ENCODE results near the gene RCSD1.

Gene RCSD1

GRCh38 chr1:167641786-167642500 is 11.9 kb downstream of the RCSD1 start:
- no peaks in the 10 kb centered on the region for H3K9me2 ChIP-seq (ENCODE audit: low read depth, low read length)
- H3K27ac ChIP-seq (ENCODE audit: low read depth, low read length, poor library complexity, severe bottlenecking), result peak overlapping the region; percentile 15
- H3K9ac ChIP-seq (ENCODE audit: low read length), result no peak overlapping the region
- H3K4me2 ChIP-seq (ENCODE audit: low read length), result no peak overlapping the region
- peaks cover 20% of the 10 kb centered on the region for H3K79me2 ChIP-seq (ENCODE audit: insufficient read depth, low read length)
- TF ChIP-seq CTCF (IDR thresholded peaks at IDR 0.05; ENCODE audit: low read length) (no peak), EZH2 (IDR thresholded peaks at IDR 0.05; ENCODE audit: borderline replicate concordance, low read length) (no peak)
- H3K4me1 ChIP-seq (ENCODE audit: insufficient read depth, low read length, severe bottlenecking), result peaks cover 12% of the 10 kb centered on the region
- no peak overlapping the region for H2AFZ ChIP-seq (ENCODE audit: low read length)
- H3K9me3 ChIP-seq (ENCODE audit: low read length), result no peaks in the 10 kb centered on the region
- H3K36me3 ChIP-seq (ENCODE audit: insufficient read depth, low read length), result peaks cover 76% of the 10 kb centered on the region
- H3K4me3 ChIP-seq (ENCODE audit: low read depth, low read length, poor library complexity, severe bottlenecking), result no peak overlapping the region
- no peaks in the 10 kb centered on the region for H3K27me3 ChIP-seq (ENCODE audit: insufficient read depth, low read length)
- no peaks in the 10 kb centered on the region for H4K20me1 ChIP-seq (ENCODE audit: insufficient read depth, low read length)
- H3F3A ChIP-seq (ENCODE audit: insufficient read depth, low read length), result no peaks in the 10 kb centered on the region

GRCh38 chr1:167642501-167642826 is 12.4 kb downstream of the RCSD1 start:
- Histone ChIP-seq H4K20me1 (ENCODE audit: insufficient read depth, low read length) (no peaks in the 10 kb centered on the region), H3K4me2 (ENCODE audit: low read length) (no peak overlapping the region), H3K9me3 (ENCODE audit: low read length) (no peaks in the 10 kb centered on the region), H3F3A (ENCODE audit: insufficient read depth, low read length) (no peaks in the 10 kb centered on the region), H3K9me2 (ENCODE audit: low read depth, low read length) (no peaks in the 10 kb centered on the region), H3K27ac (ENCODE audit: low read depth, low read length, poor library complexity, severe bottlenecking) (no peak overlapping the region), H3K27me3 (ENCODE audit: insufficient read depth, low read length) (no peaks in the 10 kb centered on the region), H3K9ac (ENCODE audit: low read length) (no peak overlapping the region), H2AFZ (ENCODE audit: low read length) (no peak overlapping the region), H3K79me2 (ENCODE audit: insufficient read depth, low read length) (peaks cover 17% of the 10 kb centered on the region; the same call in 1 of the 2 replicates), H3K4me3 (ENCODE audit: low read depth, low read length, poor library complexity, severe bottlenecking) (no peak overlapping the region), H3K4me1 (ENCODE audit: insufficient read depth, low read length, severe bottlenecking) (peaks cover 7% of the 10 kb centered on the region), H3K36me3 (ENCODE audit: insufficient read depth, low read length) (peaks cover 71% of the 10 kb centered on the region)
- TF ChIP-seq EZH2 (IDR thresholded peaks at IDR 0.05; ENCODE audit: borderline replicate concordance, low read length), result no peak
- TF ChIP-seq CTCF (IDR thresholded peaks at IDR 0.05; ENCODE audit: low read length), result no peak

- peaks cover 5% of the 10 kb centered on the region for H3K4me1 ChIP-seq (ENCODE audit: insufficient read depth, low read length, severe bottlenecking)
- H2AFZ ChIP-seq (ENCODE audit: low read length), result no peak overlapping the region
- H3K4me3 ChIP-seq (ENCODE audit: low read depth, low read length, poor library complexity, severe bottlenecking), result no peak overlapping the region
- H3F3A ChIP-seq (ENCODE audit: insufficient read depth, low read length), result no peaks in the 10 kb centered on the region
- H3K79me2 ChIP-seq (ENCODE audit: insufficient read depth, low read length), result peaks cover 17% of the 10 kb centered on the region; the same call in 1 of the 2 replicates
- H4K20me1 ChIP-seq (ENCODE audit: insufficient read depth, low read length), result no peaks in the 10 kb centered on the region
- no peaks in the 10 kb centered on the region for H3K9me3 ChIP-seq (ENCODE audit: low read length)
- no peak overlapping the region for H3K4me2 ChIP-seq (ENCODE audit: low read length)
- TF ChIP-seq CTCF (IDR thresholded peaks at IDR 0.05; ENCODE audit: low read length) (no peak), EZH2 (IDR thresholded peaks at IDR 0.05; ENCODE audit: borderline replicate concordance, low read length) (no peak)
- H3K27ac ChIP-seq (ENCODE audit: low read depth, low read length, poor library complexity, severe bottlenecking), result no peak overlapping the region
- H3K9me2 ChIP-seq (ENCODE audit: low read depth, low read length), result no peaks in the 10 kb centered on the region
- no peak overlapping the region for H3K9ac ChIP-seq (ENCODE audit: low read length)
- H3K27me3 ChIP-seq (ENCODE audit: insufficient read depth, low read length), result no peaks in the 10 kb centered on the region
- peaks cover 65% of the 10 kb centered on the region for H3K36me3 ChIP-seq (ENCODE audit: insufficient read depth, low read length)
These were observed 13.4 kb downstream of the RCSD1 start for GRCh38 chr1:167643441-167643840.

Measured in OCI-LY1 (cell line).